T-cell (primary cell): Measurements from ENCODE around the gene CELF2. TPM values are rescaled to one million over a fixed set of nuclear protein-coding genes. Genes with fewer than 3 reads are reported as not detected.

Experiments used
- ATAC-seq, 4 experiments: fragments of 200-7000 bp in 3 of 4; fragments of 150-1000 bp in 1 of 4; cut with Tn5 transposase; replicated peaks in 1 of 4; 1 replicate in 3 of 4; 2 replicates in 1 of 4; pipeline ENCODE4 v1.10.0; 2021; ENCODE audit warnings: moderate library complexity in 3 of 4, mild to moderate bottlenecking in 2 of 4, moderate number of reproducible peaks in 1 of 4
- CTCF ChIA-PET, 2 donors: fragments of 300-600 bp; sonication (Branson Sonifier 250); formaldehyde crosslinking; loops; one replicate each; lab custom pipeline; 2022; ENCODE audit warnings: antibody characterized with exemption in 2 of 2; lab: Charles Lee
- POLR2A ChIA-PET, 2 donors: fragments of 300-600 bp; sonication (Branson Sonifier 250); formaldehyde crosslinking; loops; one replicate each; lab custom pipeline; 2022; ENCODE audit warnings: antibody characterized with exemption in 2 of 2; lab: Charles Lee
- DNase-seq, 35 experiments: peaks; one replicate each; pipeline versions ENCODE4 v3.0.0 to v3.0.0-alpha.2; 2013 to 2023
- H3K27ac ChIP-seq: one replicate; pipeline ENCODE4 v1.5.1; 2013; ENCODE audit warnings: low read length
- H3K27me3 ChIP-seq, 2 experiments: replicated peaks in 1 of 2; 1 replicate in 1 of 2; 2 replicates in 1 of 2; pipeline versions ENCODE4 v1.6.1 to v1.7.0; 2013; ENCODE audit warnings: low read length in 1 of 2, mixed read lengths in 1 of 2; ENCODE audit not compliant: control insufficient read depth in 2 of 2, insufficient read depth in 2 of 2; ENCODE audit errors: extremely low read depth in 1 of 2
- H3K36me3 ChIP-seq, 2 donors: 1 replicate in 1 of 2; 2 replicates in 1 of 2; pipeline versions ENCODE4 v1.6.1 to v1.7.0; 2013; ENCODE audit warnings: low read length in 1 of 2; ENCODE audit not compliant: control insufficient read depth in 2 of 2, insufficient read depth in 1 of 2; ENCODE audit errors: extremely low read depth in 1 of 2
- H3K4me1 ChIP-seq, 2 experiments: 1 replicate in 1 of 2; 2 replicates in 1 of 2; pipeline versions ENCODE4 v1.6.1 to v1.7.0; 2013; ENCODE audit warnings: low read length in 2 of 2, mixed read lengths in 1 of 2; ENCODE audit not compliant: insufficient read depth in 2 of 2, control insufficient read depth in 1 of 2; ENCODE audit errors: extremely low read depth in 1 of 2
- H3K4me3 ChIP-seq, 2 donors: 1 replicate in 1 of 2; 2 replicates in 1 of 2; pipeline versions ENCODE4 v1.5.1 to v1.7.0; 2013; ENCODE audit warnings: mild to moderate bottlenecking in 2 of 2, low read length in 1 of 2, moderate library complexity in 1 of 2; ENCODE audit not compliant: control insufficient read depth in 1 of 2; ENCODE audit errors: extremely low read depth in 1 of 2
- H3K9me3 ChIP-seq: 2 replicates; pipeline ENCODE4 v1.7.0; 2013
- H3K27ac Mint-ChIP-seq, 2 donors: one replicate each; pipeline ENCODE4 v1.8.0; 2020 to 2021; ENCODE audit warnings: mild to moderate bottlenecking in 2 of 2, mixed read lengths in 2 of 2
- H3K27me3 Mint-ChIP-seq, 2 donors: one replicate each; pipeline ENCODE4 v1.8.0; 2021 to 2022; ENCODE audit warnings: mixed read lengths in 2 of 2
- H3K36me3 Mint-ChIP-seq: one replicate; pipeline ENCODE4 v1.8.0; 2021; ENCODE audit warnings: mixed read lengths
- H3K4me1 Mint-ChIP-seq, 3 donors: one replicate each; pipeline ENCODE4 v1.8.0; 2020 to 2022; ENCODE audit warnings: mixed read lengths in 3 of 3, mild to moderate bottlenecking in 1 of 3
- H3K4me3 Mint-ChIP-seq, 3 donors: one replicate each; pipeline ENCODE4 v1.8.0; 2020 to 2022; ENCODE audit warnings: mild to moderate bottlenecking in 3 of 3, mixed read lengths in 3 of 3, moderate library complexity in 3 of 3
- H3K9me3 Mint-ChIP-seq, 3 donors: one replicate each; pipeline ENCODE4 v1.8.0; 2020 to 2022; ENCODE audit warnings: mixed read lengths in 3 of 3
- WGBS: methylation state at CpG from one replicate; pipeline ENCODE4 v1.1.5; 2013; ENCODE audit warnings: missing lambda C conversion rate; ENCODE audit not compliant: insufficient coverage; 5-methylcytosine and 5-hydroxymethylcytosine counted together
- total RNA-seq, 35 experiments: library from RNA in 6 of 35; stranded (reverse) in 6 of 35; fragments of 120-200 nt in 1 of 35; gene quantifications; one replicate each; pipeline versions ENCODE4 v1.2.1 to v1.2.4 and lab custom pipeline; 2013 to 2026

Gene CELF2
- total RNA-seq, 5 donors from 2014 or later (not counting 1 experiment from before 2014, with no cell fraction given): 149 to 225 (median 166) TPM

DNA sequence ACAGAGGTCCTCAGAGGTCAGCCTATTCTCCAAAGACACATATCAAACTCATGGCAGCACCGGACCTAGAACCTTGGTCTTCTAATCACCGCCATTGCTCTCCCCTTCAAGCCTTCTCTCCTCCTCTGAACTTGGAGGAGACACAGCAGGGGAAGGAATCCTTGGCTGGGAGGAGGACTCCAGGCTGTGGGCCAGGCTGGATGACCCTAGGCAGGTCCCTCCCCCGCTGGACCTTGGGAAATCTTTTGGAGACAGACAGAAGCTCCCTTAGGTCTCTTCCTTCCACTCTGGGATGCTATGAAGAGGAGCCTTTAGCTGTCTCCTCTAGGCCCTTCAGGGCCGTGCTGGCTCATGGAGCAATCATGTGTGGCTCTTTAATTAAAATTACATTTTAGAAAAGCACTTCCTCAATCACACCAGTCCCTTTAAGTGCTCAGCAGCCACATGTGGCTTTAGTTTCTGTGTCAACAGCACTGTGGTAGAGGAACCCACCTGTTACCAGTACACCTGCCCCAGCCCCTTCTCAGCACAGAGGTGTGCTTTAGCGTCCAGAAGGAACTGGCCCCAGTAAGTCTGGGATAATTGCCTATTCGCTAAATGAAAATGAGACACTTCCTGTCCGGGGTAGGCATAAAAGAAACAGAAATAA is 238.2 kb downstream of the CELF2 start:
- H3K4me3 ChIP-seq: no peak overlapping the region
- H3K9me3 ChIP-seq: no peaks in the 10 kb centered on the region
- no peak for ATAC-seq
- H3K36me3 ChIP-seq: peaks cover 13 to 97% of the 10 kb centered on the region in 2 donors
- Mint-ChIP-seq H3K9me3 (no peaks in the 10 kb centered on the region), H3K27me3 (no peaks in the 10 kb centered on the region), H3K27ac (peak overlapping the region; percentile 62 to 74), H3K4me3 (no peak overlapping the region), H3K36me3 (peaks cover 58% of the 10 kb centered on the region), H3K4me1 (peaks cover 57 to 81% (median 72%) of the 10 kb centered on the region in 3 donors)
- CTCF ChIA-PET: interaction anchor here (0.6 kb wide), 3 partner anchors 28 to 1925 kb away, joined by 3 to 5 read pairs (median 3); no protein-coding TSS in a partner anchor
- peak overlapping the region; percentile 11 for H3K27ac ChIP-seq
- no peaks in the 10 kb centered on the region for H3K27me3 ChIP-seq
- DNase-seq: no peak
- H3K4me1 ChIP-seq: peaks cover 2 to 45% of the 10 kb centered on the region in 2 experiments
- WGBS: 77% methylated on average over 2 of the region's 7 CpGs
- POLR2A ChIA-PET: interaction anchor here (0.6 to 0.7 kb wide), 3 partner anchors 21 to 105 kb away, joined by 3 to 7 read pairs (median 6); no protein-coding TSS in a partner anchor

DNA sequence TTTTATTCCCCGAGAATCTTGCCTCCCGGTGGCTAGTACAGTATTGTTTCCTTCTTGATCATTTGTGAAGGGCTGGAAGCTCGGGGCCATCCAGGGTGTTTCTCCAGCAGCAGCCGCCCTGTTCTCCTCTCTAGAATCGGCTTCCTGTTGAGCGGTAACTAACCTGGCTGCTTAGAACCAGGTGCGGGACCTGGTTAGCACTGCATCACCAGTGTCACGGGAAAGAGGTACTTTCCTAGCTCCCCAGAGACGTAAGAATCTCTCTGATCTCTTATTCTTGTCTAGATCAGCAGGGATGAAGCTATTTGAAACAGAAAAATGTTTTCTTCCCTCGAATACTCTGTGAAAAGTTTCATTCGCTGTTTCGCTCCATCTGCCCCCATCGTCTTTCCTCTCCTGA is 239.2 kb downstream of the CELF2 start:
- no peak overlapping the region for H3K27ac ChIP-seq

DNA sequence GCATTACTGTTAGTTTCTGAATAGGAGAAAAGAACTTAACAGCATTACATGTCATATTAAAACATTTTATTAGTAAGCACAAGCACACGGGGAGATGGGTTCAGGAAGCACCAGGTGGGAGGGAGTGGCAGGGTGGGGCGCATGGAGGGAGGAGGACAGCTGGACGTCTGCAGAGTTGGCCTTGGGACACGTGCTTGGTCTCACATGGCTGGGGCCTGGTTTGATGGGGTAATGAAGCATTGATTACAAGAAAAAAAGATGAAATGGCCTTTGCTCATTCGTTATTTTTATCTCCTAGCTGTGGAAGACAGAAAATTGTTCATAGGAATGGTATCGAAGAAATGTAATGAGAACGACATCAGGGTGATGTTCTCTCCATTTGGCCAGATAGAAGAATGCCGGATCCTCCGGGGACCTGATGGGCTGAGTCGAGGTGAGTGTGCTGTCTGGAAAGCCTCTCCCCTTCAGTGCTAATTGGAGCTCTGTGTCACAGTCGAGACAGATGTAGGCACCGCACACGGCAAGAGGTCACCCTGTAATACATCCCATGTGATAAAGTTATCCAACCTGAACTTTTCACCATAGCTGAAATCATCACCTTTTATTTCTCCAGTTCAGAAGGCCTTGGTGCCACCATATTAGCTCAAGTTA is 239.9 kb downstream of the CELF2 start:
- H3K4me1 Mint-ChIP-seq: peaks cover 73 to 92% (median 88%) of the 10 kb centered on the region in 3 donors
- Histone ChIP-seq H3K27me3 (no peaks in the 10 kb centered on the region), H3K4me1 (peaks cover 2 to 47% of the 10 kb centered on the region in 2 experiments), H3K9me3 (no peaks in the 10 kb centered on the region), H3K36me3 (peaks cover 10 to 97% of the 10 kb centered on the region in 2 donors), H3K27ac (no peak overlapping the region), H3K4me3 (no peak overlapping the region)
- no peak overlapping the region for H3K4me3 Mint-ChIP-seq
- DNase-seq: no peak
- H3K36me3 Mint-ChIP-seq: peaks cover 72% of the 10 kb centered on the region
- WGBS: 89% methylated on average over 12 of the region's 13 CpGs
- CTCF ChIA-PET: interaction anchor here in 1 of 2 donors (0.6 kb wide), 1 partner anchor 81 kb away, joined by 3 read pairs; no protein-coding TSS in a partner anchor
- H3K9me3 Mint-ChIP-seq: no peaks in the 10 kb centered on the region
- peak overlapping the region; percentile 62 to 79 for H3K27ac Mint-ChIP-seq
- POLR2A ChIA-PET: interaction anchor here in 1 of 2 donors (0.6 kb wide), 1 partner anchor 90 kb away, joined by 4 read pairs; no protein-coding TSS in a partner anchor
- no peak for ATAC-seq
- no peaks in the 10 kb centered on the region for H3K27me3 Mint-ChIP-seq

More for the DNA sequence above, 239.2 kb downstream of the CELF2 start:
- Mint-ChIP-seq H3K9me3 (no peaks in the 10 kb centered on the region), H3K4me1 (peaks cover 66 to 86% (median 82%) of the 10 kb centered on the region in 3 donors), H3K36me3 (peaks cover 66% of the 10 kb centered on the region), H3K27ac (peak overlapping the region; percentile 79 to 84), H3K27me3 (no peaks in the 10 kb centered on the region), H3K4me3 (peak overlapping the region in 1 of 3 donors; percentile 42)
- no peaks in the 10 kb centered on the region for H3K9me3 ChIP-seq
- H3K36me3 ChIP-seq: peaks cover 13 to 97% of the 10 kb centered on the region in 2 donors
- POLR2A ChIA-PET: interaction anchor here (0.6 kb wide), 2 partner anchors 89 to 599 kb away, joined by 3 to 4 read pairs; no protein-coding TSS in a partner anchor
- DNase-seq (peak in 17 of 35 experiments; percentile 13 to 59 (median 28)), ATAC-seq (peak in 1 of 4 experiments; percentile 84)
- WGBS: 58% methylated on average over 8 of the region's 13 CpGs
- peaks cover 2 to 47% of the 10 kb centered on the region in 2 experiments for H3K4me1 ChIP-seq
- CTCF ChIA-PET: no interaction called here
- H3K4me3 ChIP-seq: no peak overlapping the region
- H3K27me3 ChIP-seq: no peaks in the 10 kb centered on the region

DNA sequence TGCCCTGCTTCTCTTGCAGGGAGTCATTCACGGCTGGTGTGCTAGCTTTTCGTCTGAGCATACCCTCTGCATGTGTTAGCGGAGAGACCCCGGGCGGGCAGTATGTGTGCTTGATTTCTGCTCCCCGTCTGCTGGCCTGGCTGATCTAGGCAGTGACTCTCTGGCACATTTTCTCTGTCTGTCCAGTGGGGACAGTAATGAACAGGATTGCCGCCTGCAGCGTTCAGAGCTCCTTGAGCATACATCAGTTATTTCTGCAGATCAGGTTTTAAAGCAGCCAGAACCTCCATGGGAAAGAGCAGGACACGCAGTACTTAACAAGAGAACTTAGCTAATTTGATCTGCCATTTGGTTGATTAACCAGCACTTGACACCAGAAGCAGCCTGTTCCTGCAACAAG is 242.5 kb downstream of the CELF2 start:
- H3K27me3 Mint-ChIP-seq: no peaks in the 10 kb centered on the region
- Histone ChIP-seq H3K4me3 (no peak overlapping the region), H3K9me3 (no peaks in the 10 kb centered on the region), H3K4me1 (peaks cover 12 to 45% of the 10 kb centered on the region in 2 experiments), H3K36me3 (peaks cover 6 to 98% of the 10 kb centered on the region in 2 donors), H3K27me3 (no peaks in the 10 kb centered on the region), H3K27ac (no peak overlapping the region)
- peaks cover 80 to 97% (median 92%) of the 10 kb centered on the region in 3 donors for H3K4me1 Mint-ChIP-seq
- H3K36me3 Mint-ChIP-seq: peaks cover 66% of the 10 kb centered on the region
- WGBS: 93% methylated on average over 8 of the region's 9 CpGs
- H3K27ac Mint-ChIP-seq: peak overlapping the region; percentile 50 to 61
- no peak overlapping the region for H3K4me3 Mint-ChIP-seq
- DNase-seq: no peak
- CTCF ChIA-PET: no interaction called here
- no peaks in the 10 kb centered on the region for H3K9me3 Mint-ChIP-seq
- ATAC-seq: no peak
- POLR2A ChIA-PET: interaction anchor here (0.6 to 2.0 kb wide), 3 partner anchors 81 to 842 kb away, joined by 3 to 10 read pairs (median 3); no protein-coding TSS in a partner anchor

DNA sequence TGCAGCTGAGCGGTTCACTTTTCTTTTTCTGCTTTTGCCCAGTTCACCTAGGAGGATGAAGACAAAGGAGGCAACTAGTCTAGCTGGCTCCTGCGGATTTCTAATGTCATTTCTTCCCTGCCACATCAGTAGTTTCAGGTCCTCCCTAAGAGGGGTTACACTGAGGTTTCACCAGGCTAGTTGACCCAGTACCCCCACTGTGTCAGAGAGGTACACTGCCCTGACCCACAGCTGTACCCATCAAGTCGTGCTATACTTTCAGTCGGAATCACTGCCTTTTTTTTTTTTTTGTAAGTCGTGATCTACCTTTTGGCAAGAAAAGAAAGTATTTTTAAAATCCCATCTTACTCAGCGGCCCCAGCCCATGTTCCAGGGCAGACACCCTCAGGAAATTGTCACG is 243.5 kb downstream of the CELF2 start:
- Mint-ChIP-seq H3K4me1 (peaks cover 84 to 99% (median 92%) of the 10 kb centered on the region in 3 donors), H3K27ac (peak overlapping the region; percentile 74 to 85), H3K4me3 (peak overlapping the region in 1 of 3 donors; percentile 13), H3K36me3 (peaks cover 66% of the 10 kb centered on the region), H3K9me3 (no peaks in the 10 kb centered on the region), H3K27me3 (no peaks in the 10 kb centered on the region)
- Histone ChIP-seq H3K36me3 (peaks cover 3 to 92% of the 10 kb centered on the region in 2 donors), H3K4me1 (peaks cover 11 to 38% of the 10 kb centered on the region in 2 experiments), H3K27me3 (no peaks in the 10 kb centered on the region), H3K4me3 (no peak overlapping the region), H3K9me3 (no peaks in the 10 kb centered on the region), H3K27ac (no peak overlapping the region)
- 81% methylated on average over 3 of the region's 7 CpGs for WGBS
- ChIA-PET POLR2A (no interaction called here), CTCF (no interaction called here)
- DNase-seq: no peak
- ATAC-seq: no peak
